H1 (cell line): ENCODE data around the gene EGF. TPM values are rescaled to one million over a fixed set of nuclear protein-coding genes. Genes with fewer than 3 reads are reported as not detected.

Source experiments
- CTCF ChIA-PET: fragments of 300-600 bp; sonication (Branson Sonifier 250); formaldehyde crosslinking; loops from one replicate; lab custom pipeline; 2021; ENCODE audit not compliant: partially characterized antibody; lab: Charles Lee
- POLR2A ChIA-PET: fragments of 300-600 bp; sonication (Branson Sonifier 250); formaldehyde crosslinking; loops from one replicate; lab custom pipeline; 2021; ENCODE audit warnings: inconsistent platforms; ENCODE audit not compliant: partially characterized antibody; lab: Charles Lee
- DNase-seq, 2 experiments: peaks; one replicate each; pipeline versions ENCODE4 v3.0.0 to v3.0.0-alpha.2; 2010 to 2022; ENCODE audit warnings: low spot score in 2 of 2, low read depth in 1 of 2, mixed read lengths in 1 of 2
- FAIRE-seq: peaks from 2 replicates; lab custom pipeline; 2011; peaks lifted over from hg19 to GRCh38; lab: Jason Lieb, UNC
- H2AFZ ChIP-seq: 2 replicates; pipeline ENCODE4 v1.8.1; 2012; ENCODE audit warnings: low read length, inconsistent platforms
- H2AK5ac ChIP-seq: 2 replicates; pipeline ENCODE4 v1.6.1; 2013; ENCODE audit warnings: low read depth, low read length
- H2BK120ac ChIP-seq: replicated peaks from 2 replicates; pipeline ENCODE3; 2013; ENCODE audit warnings: low read depth, low read length, inconsistent platforms
- H2BK12ac ChIP-seq: 2 replicates; pipeline ENCODE4 v1.6.1; 2013; ENCODE audit warnings: low read depth, low read length
- H2BK15ac ChIP-seq: 2 replicates; pipeline ENCODE4 v1.6.1; 2013; ENCODE audit warnings: low read length
- H2BK20ac ChIP-seq: 2 replicates; pipeline ENCODE4 v1.6.1; 2013; ENCODE audit warnings: low read length
- H2BK5ac ChIP-seq: 2 replicates; pipeline ENCODE4 v1.6.1; 2013; ENCODE audit warnings: low read depth, low read length
- H3K14ac ChIP-seq: 2 replicates; pipeline ENCODE4 v1.6.1; 2013; ENCODE audit warnings: inconsistent platforms; ENCODE audit not compliant: insufficient read length
- H3K18ac ChIP-seq: 2 replicates; pipeline ENCODE4 v1.6.1; 2013; ENCODE audit warnings: low read length; ENCODE audit errors: extremely low read depth
- H3K23ac ChIP-seq: 2 replicates; pipeline ENCODE4 v1.6.1; 2013; ENCODE audit warnings: inconsistent platforms; ENCODE audit not compliant: insufficient read length
- H3K23me2 ChIP-seq: 2 replicates; pipeline ENCODE4 v1.6.1; 2013; ENCODE audit warnings: low read depth, low read length
- H3K27ac ChIP-seq: 2 replicates; pipeline ENCODE4 v1.6.1; 2011; ENCODE audit warnings: low read depth, low read length, inconsistent platforms
- H3K27me3 ChIP-seq, 4 experiments: replicated peaks in 1 of 4; 1 replicate in 1 of 4; 2 replicates in 3 of 4; pipeline versions ENCODE4 v1.6.1 to v1.8.1; 2011 to 2013; ENCODE audit warnings: low read length in 3 of 4, mild to moderate bottlenecking in 3 of 4, inconsistent platforms in 2 of 4, mixed read lengths in 2 of 4, moderate library complexity in 1 of 4; ENCODE audit not compliant: control insufficient read depth in 3 of 4, insufficient read depth in 3 of 4; ENCODE audit errors: extremely low read depth in 1 of 4
- H3K36me3 ChIP-seq, 4 experiments: 2 replicates each; pipeline versions ENCODE4 v1.6.1 to v1.8.1; 2011 to 2013; ENCODE audit warnings: mild to moderate bottlenecking in 4 of 4, low read length in 3 of 4, moderate library complexity in 2 of 4, control low read depth in 1 of 4, inconsistent platforms in 1 of 4; ENCODE audit not compliant: insufficient read depth in 4 of 4, control insufficient read depth in 2 of 4
- H3K4ac ChIP-seq: replicated peaks from 2 replicates; pipeline ENCODE3; 2013; ENCODE audit warnings: low read length, low read depth, mixed read lengths, inconsistent platforms; ENCODE audit not compliant: insufficient read length
- H3K4me1 ChIP-seq, 4 experiments: replicated peaks in 1 of 4; 1 replicate in 1 of 4; 2 replicates in 3 of 4; pipeline versions ENCODE4 v1.6.1 to v1.8.1; 2011 to 2013; ENCODE audit warnings: low read length in 3 of 4, inconsistent platforms in 2 of 4, mixed read lengths in 1 of 4; ENCODE audit not compliant: insufficient read depth in 4 of 4, control insufficient read depth in 3 of 4
- H3K4me2 ChIP-seq, 2 experiments: 2 replicates each; pipeline versions ENCODE4 v1.6.1 to v1.8.1; 2011 to 2013; ENCODE audit warnings: low read depth in 2 of 2, low read length in 2 of 2, control low read depth in 1 of 2, inconsistent platforms in 1 of 2, mild to moderate bottlenecking in 1 of 2; ENCODE audit not compliant: insufficient read depth in 1 of 2
- H3K4me3 ChIP-seq, 4 experiments: fragments of 200-600, 300-600 bp in 1 of 4; sonication (generic), shearing (Covaris generic), sonication (Bioruptor Twin) in 1 of 4; 2 replicates each; pipeline versions ENCODE4 v1.5.1 to v1.8.1; 2011 to 2016; ENCODE audit warnings: low read length in 4 of 4, low read depth in 3 of 4, control low read depth in 2 of 4, inconsistent platforms in 2 of 4, mild to moderate bottlenecking in 2 of 4, mixed read lengths in 1 of 4, moderate library complexity in 1 of 4; ENCODE audit not compliant: insufficient read depth in 2 of 4; ENCODE audit errors: extremely low read depth in 1 of 4
- H3K56ac ChIP-seq: replicated peaks from 2 replicates; pipeline ENCODE3; 2013; ENCODE audit warnings: low read depth, mild to moderate bottlenecking, mixed read lengths, low read length, inconsistent platforms; ENCODE audit not compliant: insufficient read length
- H3K79me1 ChIP-seq: 2 replicates; pipeline ENCODE4 v1.6.1; 2013; ENCODE audit warnings: low read depth, low read length, control low read depth
- H3K79me2 ChIP-seq, 2 experiments: 2 replicates each; pipeline versions ENCODE4 v1.6.1 to v1.8.1; 2012 to 2013; ENCODE audit warnings: low read length in 2 of 2, mild to moderate bottlenecking in 2 of 2, inconsistent platforms in 1 of 2; ENCODE audit not compliant: insufficient read depth in 2 of 2, control insufficient read depth in 1 of 2
- H3K9ac ChIP-seq, 4 experiments: replicated peaks in 1 of 4; 1 replicate in 1 of 4; 2 replicates in 3 of 4; pipeline versions ENCODE4 v1.6.1 to v1.8.1; 2011 to 2013; ENCODE audit warnings: low read depth in 3 of 4, low read length in 3 of 4, control low read depth in 2 of 4, mild to moderate bottlenecking in 2 of 4, moderate library complexity in 2 of 4, inconsistent platforms in 1 of 4; ENCODE audit errors: extremely low read depth in 1 of 4
- H3K9me3 ChIP-seq, 2 experiments: 2 replicates each; pipeline versions ENCODE4 v1.6.1 to v1.8.1; 2012 to 2013; ENCODE audit warnings: mild to moderate bottlenecking in 2 of 2, moderate library complexity in 2 of 2, control low read depth in 1 of 2, inconsistent platforms in 1 of 2, low read depth in 1 of 2, low read length in 1 of 2, mixed read lengths in 1 of 2; ENCODE audit not compliant: insufficient read depth in 2 of 2
- H4K20me1 ChIP-seq, 2 experiments: replicated peaks in 1 of 2; 2 replicates each; pipeline versions ENCODE3 to v1.8.1; 2011 to 2013; ENCODE audit warnings: inconsistent platforms in 2 of 2, low read length in 2 of 2, mild to moderate bottlenecking in 1 of 2; ENCODE audit not compliant: insufficient read depth in 2 of 2, control insufficient read depth in 1 of 2
- H4K5ac ChIP-seq: 2 replicates; pipeline ENCODE4 v1.6.1; 2013; ENCODE audit warnings: low read length, low read depth, mixed read lengths, inconsistent platforms; ENCODE audit not compliant: insufficient read length
- H4K8ac ChIP-seq: 2 replicates; pipeline ENCODE4 v1.8.0; 2013; ENCODE audit warnings: mild to moderate bottlenecking, moderate library complexity, low read length, inconsistent platforms; ENCODE audit not compliant: insufficient read depth; ENCODE audit errors: extremely low read depth
- H4K91ac ChIP-seq: replicated peaks from 2 replicates; pipeline ENCODE3; 2013; ENCODE audit warnings: low read length, mixed read lengths, inconsistent platforms; ENCODE audit not compliant: insufficient read length
- ASH2L ChIP-seq: fragments of 200-600, 300-600 bp; sonication (generic); IDR thresholded peaks from one replicate; pipeline ENCODE4 v1.7.1; 2017; ENCODE audit warnings: low read length
- ATF2 ChIP-seq: IDR thresholded peaks from 2 replicates; pipeline ENCODE4 v1.6.1; 2012; ENCODE audit warnings: low read length, inconsistent platforms
- ATF3 ChIP-seq: IDR thresholded peaks from 2 replicates; pipeline ENCODE4 v1.6.1; 2011; ENCODE audit warnings: low read depth, mild to moderate bottlenecking, low read length; ENCODE audit not compliant: insufficient read depth
- JUN ChIP-seq: IDR thresholded peaks from 2 replicates; pipeline ENCODE4 v1.6.1; 2011; ENCODE audit warnings: low read depth, mild to moderate bottlenecking, improper control_type of control experiment, low read length
- KDM4A ChIP-seq: IDR thresholded peaks from one replicate; pipeline ENCODE4 v1.7.1; 2012; ENCODE audit warnings: low read depth, mild to moderate bottlenecking, moderate library complexity, low read length, inconsistent platforms; ENCODE audit not compliant: severe bottlenecking
- MAX ChIP-seq: IDR thresholded peaks from 2 replicates; pipeline ENCODE4 v1.6.1; 2012; ENCODE audit warnings: inconsistent platforms
- RFX5 ChIP-seq: IDR thresholded peaks from 2 replicates; pipeline ENCODE4 v1.6.1; 2011; ENCODE audit warnings: low read depth, low read length, improper control_type of control experiment, borderline replicate concordance
- SAP30 ChIP-seq: fragments of 300-600 bp; sonication (generic); IDR thresholded peaks from 2 replicates; pipeline ENCODE4 v1.7.1; 2012; ENCODE audit warnings: low read length, moderate library complexity, mild to moderate bottlenecking, inconsistent platforms; ENCODE audit not compliant: insufficient read depth, insufficient replicate concordance
- SRF ChIP-seq: IDR thresholded peaks from 2 replicates; pipeline ENCODE4 v1.6.1; 2011; ENCODE audit warnings: mild to moderate bottlenecking, low read depth, low read length, moderate library complexity
- SUZ12 ChIP-seq: fragments of 200-600 bp; sonication (generic); IDR thresholded peaks from 2 replicates; pipeline ENCODE4 v1.6.1; 2012; ENCODE audit warnings: mild to moderate bottlenecking, inconsistent platforms, low read length, moderate library complexity, mixed read lengths
- TBP ChIP-seq: IDR thresholded peaks from 2 replicates; pipeline ENCODE4 v1.6.1; 2011; ENCODE audit warnings: low read depth, low read length, improper control_type of control experiment
- ZNF274 ChIP-seq: IDR thresholded peaks from 2 replicates; pipeline ENCODE4 v1.7.0; 2012; ENCODE audit warnings: low read length, borderline replicate concordance; ENCODE audit errors: extremely low read depth
- WGBS, 2 experiments: shearing (Covaris generic) in 1 of 2; methylation state at CpG; one replicate each; pipeline versions ENCODE4 v1.1.6 to v1.1.7; 2013 to 2015; ENCODE audit warnings: low lambda C conversion rate in 2 of 2, mixed read lengths in 2 of 2, inconsistent platforms in 1 of 2, low coverage in 1 of 2, missing lambda C conversion rate in 1 of 2; ENCODE audit not compliant: insufficient replicate concordance in 2 of 2, insufficient coverage in 1 of 2, insufficient read length in 1 of 2; ENCODE audit errors: extremely low coverage in 1 of 2, missing lambda C conversion rate in 1 of 2; 5-methylcytosine and 5-hydroxymethylcytosine counted together
- polyA plus RNA-seq, 7 experiments: library from polyadenylated mRNA; depleted of rRNA in 3 of 7; stranded (reverse) in 5 of 7; unstranded in 2 of 7; fragments of >200 nt in 5 of 7; fragments of 200-250 nt in 2 of 7; gene quantifications; 1 replicate in 5 of 7; 2 replicates in 1 of 7; 4 replicates in 1 of 7; pipeline versions ENCODE4 v1.2.1 to v1.2.3, GENCODE V29; 2011 to 2013; ENCODE audit warnings: missing spikeins in 2 of 7, mixed read lengths in 2 of 7
- total RNA-seq: library from RNA; stranded (reverse); fragmentation: NEBNext Ultra II Directional; extraction: Animal tissue kit (Norgen Biotek cat#: 25700); gene quantifications from 2 replicates; pipeline ENCODE4 v1.2.1, GENCODE V29; 2021

Gene EGF
- total and polyA plus RNA-seq, 2 of the 8 experiments (the other 6 are each of a cell fraction or from before 2014, with no cell fraction given): 1.5 to 2.6 TPM

DNA sequence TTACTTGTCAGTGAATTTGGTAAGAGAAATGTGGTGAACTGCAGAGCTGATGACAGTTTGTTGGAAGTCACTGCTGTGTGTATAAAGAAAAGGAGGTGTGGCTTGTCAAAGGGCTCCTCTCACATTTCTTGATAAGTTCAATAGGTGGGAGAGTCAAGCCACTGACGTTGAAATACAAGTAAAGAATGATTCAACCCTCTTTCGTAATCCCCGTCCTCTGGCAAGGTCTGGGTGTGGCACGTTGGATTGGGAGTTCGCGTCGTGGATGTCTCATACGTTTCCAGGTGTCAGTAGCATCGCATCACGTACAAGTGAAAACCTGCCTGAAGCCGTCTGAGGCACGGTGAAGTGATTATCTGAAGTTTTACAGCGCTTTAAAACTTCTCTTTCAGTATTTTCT is 76.4 kb downstream of the EGF start:
- no peak overlapping the region for H3K27ac ChIP-seq
- POLR2A ChIA-PET: no interaction called here
- WGBS, 2 experiments: 94% methylated on average over 13 of the region's 13 CpGs; no CpG with 5 or more reads in 1 of the 2 experiments

More for the DNA sequence above, 76.4 kb downstream of the EGF start:
- CTCF ChIA-PET: interaction anchor here (0.9 to 3.4 kb wide), 2 partner anchors 9 to 11 kb away, joined by 3 to 15 read pairs; no protein-coding TSS in a partner anchor
- Histone ChIP-seq H3K4me3 (no peak overlapping the region), H3K23ac (no peak overlapping the region), H2BK20ac (no peak overlapping the region), H3K4me2 (no peak overlapping the region), H4K5ac (no peak overlapping the region), H4K8ac (no peak overlapping the region), H3K36me3 (no peaks in the 10 kb centered on the region), H2BK12ac (no peak overlapping the region), H3K4ac (no peak overlapping the region), H3K79me1 (no peaks in the 10 kb centered on the region), H4K91ac (no peak overlapping the region), H2AFZ (no peak overlapping the region), H3K9ac (no peak overlapping the region), H4K20me1 (peaks cover 0 to 1% of the 10 kb centered on the region in 2 experiments), H2BK15ac (no peak overlapping the region), H3K14ac (no peak overlapping the region), H3K23me2 (no peaks in the 10 kb centered on the region), H3K56ac (no peak overlapping the region), H3K9me3 (no peaks in the 10 kb centered on the region), H2AK5ac (no peak overlapping the region), H2BK120ac (no peak overlapping the region), H2BK5ac (no peak overlapping the region), H3K27me3 (no peaks in the 10 kb centered on the region), H3K4me1 (no peaks in the 10 kb centered on the region), H3K79me2 (no peaks in the 10 kb centered on the region), H3K18ac (no peak overlapping the region)
- TF ChIP-seq RFX5 (no peak), ZNF274 (no peak), SAP30 (no peak), SRF (no peak), ATF2 (no peak), KDM4A (no peak), TBP (no peak), MAX (no peak), ATF3 (no peak), ASH2L (no peak), JUN (no peak), SUZ12 (no peak)
- FAIRE-seq: no peak
- no peak for DNase-seq
